HL-60 (cell line): ENCODE results near the gene CSNK1A1.
A peak's percentile ranks its signal among the peaks of the same experiment; 100 is the strongest.
"Not testable (repeated sequence)": the region's sequence is repeated elsewhere in the genome, so short reads cannot be mapped to it uniquely, and the experiment has no call there.

Experiments
- CTCF ChIP-seq: IDR thresholded peaks from one replicate; pipeline ENCODE4 v1.5.1; 2011; ENCODE audit warnings: low read length, control low read depth, inconsistent platforms; ENCODE audit not compliant: insufficient read depth
- GABPA ChIP-seq: IDR thresholded peaks from 2 replicates; pipeline ENCODE4 v1.6.1; 2012; ENCODE audit warnings: low read depth
- POLR2AphosphoS5 ChIP-seq: IDR thresholded peaks from 2 replicates; pipeline ENCODE4 v1.6.1; 2012; ENCODE audit warnings: low read depth
- REST ChIP-seq: IDR thresholded peaks from 2 replicates; pipeline ENCODE4 v1.6.1; 2012; ENCODE audit warnings: low read depth; ENCODE audit not compliant: insufficient replicate concordance
- SPI1 ChIP-seq: IDR thresholded peaks from 2 replicates; pipeline ENCODE4 v1.6.1; 2012; ENCODE audit warnings: low read depth, mild to moderate bottlenecking, borderline replicate concordance

DNA sequence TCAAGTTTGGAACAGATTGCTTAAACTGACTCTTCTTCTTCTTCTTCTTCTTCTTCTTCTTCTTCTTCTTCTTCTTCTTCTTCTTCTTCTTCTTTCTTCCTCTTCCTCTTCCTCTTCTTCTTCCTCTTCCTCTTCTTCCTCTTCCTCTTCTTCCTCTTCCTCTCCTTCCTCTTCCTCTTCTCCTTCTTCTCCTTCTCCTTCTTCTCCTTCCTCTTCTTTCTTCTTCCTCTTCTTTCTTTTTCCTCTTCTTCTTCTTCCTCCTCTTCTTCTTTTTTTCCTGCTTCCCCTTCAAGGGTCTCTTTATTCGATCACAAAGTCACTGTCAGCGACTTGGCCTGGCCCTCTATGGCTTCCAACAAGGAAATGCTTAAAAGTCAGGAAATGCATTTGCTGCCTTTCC is 47.0 kb upstream of the CSNK1A1 start:
- not testable (repeated sequence) for TF ChIP-seq CTCF, POLR2AphosphoS5, REST, GABPA
- peak; percentile 26; the same call in 1 of the 2 replicates for TF ChIP-seq SPI1
